ENCODE data around the gene ZSCAN12. TPM values are rescaled to one million over a fixed set of nuclear protein-coding genes. Genes with fewer than 3 reads are reported as not detected.

Gene ZSCAN12
- total RNA-seq, 1 donor from 2014 or later, result 5.6 TPM

- Histone ChIP-seq H3K4me3 (peak overlapping the region; percentile 60), H3K36me3 (no peaks in the 10 kb centered on the region), H3K27ac (no peak overlapping the region), H3K27me3 (peaks cover 23% of the 10 kb centered on the region), H3K9me3 (no peaks in the 10 kb centered on the region), H3K4me1 (no peaks in the 10 kb centered on the region)
- intact Hi-C loops (cut with DNase I), result no loop called here
- DNase-seq, result no peak
- TF ChIP-seq CTCF (IDR thresholded peaks at IDR 0.05), result no peak
- ATAC-seq, result no peak
Measured at GRCh38 chr6:28442586-28442985, 43.0 kb upstream of the ZSCAN12 start.

- no peaks in the 10 kb centered on the region for H3K4me1 ChIP-seq
- no peak overlapping the region for H3K4me3 ChIP-seq
- DNase-seq (no peak), ATAC-seq (no peak)
- TF ChIP-seq CTCF (IDR thresholded peaks at IDR 0.05), result no peak
- H3K36me3 ChIP-seq, result no peaks in the 10 kb centered on the region
- intact Hi-C loops (cut with DNase I), result no loop called here
- H3K9me3 ChIP-seq, result no peaks in the 10 kb centered on the region
- H3K27me3 ChIP-seq, result no peaks in the 10 kb centered on the region
- no peak overlapping the region for H3K27ac ChIP-seq
Measured at GRCh38 chr6:28436404-28436803, 36.9 kb upstream of the ZSCAN12 start.

- no peak for ATAC-seq
- Histone ChIP-seq H3K36me3 (no peaks in the 10 kb centered on the region), H3K27ac (no peak overlapping the region), H3K27me3 (no peaks in the 10 kb centered on the region), H3K4me1 (no peaks in the 10 kb centered on the region), H3K4me3 (no peak overlapping the region), H3K9me3 (no peaks in the 10 kb centered on the region)
- intact Hi-C loops (cut with DNase I), result no loop called here
- DNase-seq, result no peak
- TF ChIP-seq CTCF (IDR thresholded peaks at IDR 0.05), result no peak
Measured at GRCh38 chr6:28433119-28433518, 33.6 kb upstream of the ZSCAN12 start.

GRCh38 chr6:28429781-28430180 is 30.2 kb upstream of the ZSCAN12 start:
- ATAC-seq, result no peak
- no peaks in the 10 kb centered on the region for H3K36me3 ChIP-seq

GRCh38 chr6:28425944-28426541 is 26.5 kb upstream of the ZSCAN12 start:
- DNase-seq (no peak), ATAC-seq (no peak)
- H3K27me3 ChIP-seq, result no peaks in the 10 kb centered on the region
- no peak for TF ChIP-seq CTCF (IDR thresholded peaks at IDR 0.05)
- no peak overlapping the region for H3K27ac ChIP-seq
- intact Hi-C loops (cut with DNase I), result no loop called here
- no peaks in the 10 kb centered on the region for H3K9me3 ChIP-seq
- H3K4me3 ChIP-seq, result no peak overlapping the region
- no peaks in the 10 kb centered on the region for H3K36me3 ChIP-seq
- H3K4me1 ChIP-seq, result no peaks in the 10 kb centered on the region

More at GRCh38 chr6:28429781-28430180, 30.2 kb upstream of the ZSCAN12 start:
- no peaks in the 10 kb centered on the region for H3K27me3 ChIP-seq
- H3K9me3 ChIP-seq, result no peaks in the 10 kb centered on the region
- no peak for TF ChIP-seq CTCF (IDR thresholded peaks at IDR 0.05)
- no peak overlapping the region for H3K27ac ChIP-seq
- no peak for DNase-seq
- intact Hi-C loops (cut with DNase I), result no loop called here
- H3K4me1 ChIP-seq, result no peaks in the 10 kb centered on the region
- no peak overlapping the region for H3K4me3 ChIP-seq

GRCh38 chr6:28424163-28424562 is 24.6 kb upstream of the ZSCAN12 start:
- ATAC-seq (no peak), DNase-seq (no peak)
- Histone ChIP-seq H3K4me1 (no peaks in the 10 kb centered on the region), H3K4me3 (no peak overlapping the region), H3K27ac (no peak overlapping the region), H3K36me3 (no peaks in the 10 kb centered on the region), H3K27me3 (no peaks in the 10 kb centered on the region), H3K9me3 (no peaks in the 10 kb centered on the region)
- intact Hi-C loops (cut with DNase I), result no loop called here
- TF ChIP-seq CTCF (IDR thresholded peaks at IDR 0.05), result no peak

Data from upper lobe of right lung (tissue), 1 donor.